Endothelial cell (in vitro differentiated cells): ENCODE results near the gene CHRD. TPM values are rescaled to one million over a fixed set of nuclear protein-coding genes. Genes with fewer than 3 reads are reported as not detected.

Experiments used
- DNase-seq: peaks from one replicate; pipeline ENCODE4 v3.0.0; 2021; ENCODE audit warnings: low spot score
- H3K27ac Mint-ChIP-seq: one replicate; pipeline ENCODE4 v1.8.0; 2021; ENCODE audit warnings: mixed read lengths, inconsistent platforms; ENCODE audit not compliant: unreplicated experiment
- H3K27me3 Mint-ChIP-seq: one replicate; pipeline ENCODE4 v1.8.0; 2021; ENCODE audit warnings: mild to moderate bottlenecking, moderate library complexity, mixed read lengths, inconsistent platforms; ENCODE audit not compliant: unreplicated experiment
- H3K36me3 Mint-ChIP-seq: one replicate; pipeline ENCODE4 v1.8.0; 2021; ENCODE audit warnings: mild to moderate bottlenecking, low read depth, mixed read lengths, inconsistent platforms; ENCODE audit not compliant: unreplicated experiment
- H3K4me1 Mint-ChIP-seq: one replicate; pipeline ENCODE4 v1.8.0; 2021; ENCODE audit warnings: mild to moderate bottlenecking, mixed read lengths, inconsistent platforms; ENCODE audit not compliant: unreplicated experiment
- H3K4me3 Mint-ChIP-seq: one replicate; pipeline ENCODE4 v1.8.0; 2021; ENCODE audit warnings: mild to moderate bottlenecking, mixed read lengths, inconsistent platforms; ENCODE audit not compliant: unreplicated experiment
- H3K9me3 Mint-ChIP-seq: one replicate; pipeline ENCODE4 v1.8.0; 2021; ENCODE audit warnings: mixed read lengths, inconsistent platforms; ENCODE audit not compliant: unreplicated experiment
- total RNA-seq: library from RNA; stranded (reverse); fragmentation: NEBNext Ultra II Directional; extraction: Animal tissue kit (Norgen Biotek cat#: 25700); gene quantifications from one replicate; pipeline ENCODE4 v1.2.1, GENCODE V29; 2021; ENCODE audit not compliant: unreplicated experiment
- TF ChIP-seq, protein P1 (sequence below): fragments of 200-600 bp; sonication (generic); IDR thresholded peaks from one replicate; pipeline ENCODE4 v1.5.0; 2021; ENCODE audit warnings: antibody characterized with exemption; ENCODE audit not compliant: unreplicated experiment

Gene CHRD
- total RNA-seq, 1 donor from 2014 or later, result 2.4 TPM

DNA sequence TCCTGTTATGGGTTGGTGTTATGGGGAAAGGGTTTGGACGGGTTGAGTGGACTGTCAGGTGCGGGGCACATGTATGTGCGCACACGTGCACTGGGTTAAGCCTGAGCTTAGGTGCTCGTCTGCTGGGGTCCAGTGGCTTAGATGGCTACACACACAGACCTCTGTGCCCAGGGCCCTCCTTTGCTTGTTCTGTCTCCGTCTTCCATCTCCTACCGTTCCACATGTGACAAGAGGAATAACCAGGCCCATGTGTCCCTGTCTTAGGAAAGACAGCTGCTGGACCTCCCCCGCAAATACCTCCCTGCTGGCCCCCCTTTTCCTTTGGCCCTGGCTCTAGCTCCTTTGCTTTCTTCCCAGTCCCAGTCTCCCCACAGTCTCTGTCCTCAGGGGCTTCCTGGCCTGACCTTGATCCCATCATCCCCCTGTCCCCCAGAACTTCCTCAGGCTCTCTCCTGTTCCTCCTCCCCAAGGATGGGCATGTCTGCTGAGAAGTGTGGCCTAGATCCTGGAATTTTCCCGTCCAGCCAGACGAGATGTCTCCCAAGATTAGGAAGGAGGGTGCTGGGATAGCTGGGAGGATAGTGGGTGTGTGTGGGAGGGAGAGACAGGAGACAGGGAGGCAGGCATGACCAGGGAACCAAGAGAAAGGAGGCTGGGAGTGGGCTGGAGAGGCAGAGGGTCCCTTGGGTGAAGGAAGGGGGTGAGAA is 1.1 kb upstream of the CHRD start:
- no peaks in the 10 kb centered on the region for H3K9me3 Mint-ChIP-seq
- no peaks in the 10 kb centered on the region for H3K36me3 Mint-ChIP-seq
- peak overlapping the region; percentile 36 for H3K27ac Mint-ChIP-seq
- TF ChIP-seq, protein P1, sequence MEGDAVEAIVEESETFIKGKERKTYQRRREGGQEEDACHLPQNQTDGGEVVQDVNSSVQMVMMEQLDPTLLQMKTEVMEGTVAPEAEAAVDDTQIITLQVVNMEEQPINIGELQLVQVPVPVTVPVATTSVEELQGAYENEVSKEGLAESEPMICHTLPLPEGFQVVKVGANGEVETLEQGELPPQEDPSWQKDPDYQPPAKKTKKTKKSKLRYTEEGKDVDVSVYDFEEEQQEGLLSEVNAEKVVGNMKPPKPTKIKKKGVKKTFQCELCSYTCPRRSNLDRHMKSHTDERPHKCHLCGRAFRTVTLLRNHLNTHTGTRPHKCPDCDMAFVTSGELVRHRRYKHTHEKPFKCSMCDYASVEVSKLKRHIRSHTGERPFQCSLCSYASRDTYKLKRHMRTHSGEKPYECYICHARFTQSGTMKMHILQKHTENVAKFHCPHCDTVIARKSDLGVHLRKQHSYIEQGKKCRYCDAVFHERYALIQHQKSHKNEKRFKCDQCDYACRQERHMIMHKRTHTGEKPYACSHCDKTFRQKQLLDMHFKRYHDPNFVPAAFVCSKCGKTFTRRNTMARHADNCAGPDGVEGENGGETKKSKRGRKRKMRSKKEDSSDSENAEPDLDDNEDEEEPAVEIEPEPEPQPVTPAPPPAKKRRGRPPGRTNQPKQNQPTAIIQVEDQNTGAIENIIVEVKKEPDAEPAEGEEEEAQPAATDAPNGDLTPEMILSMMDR, result no peak
- H3K4me1 Mint-ChIP-seq, result peaks cover 20% of the 10 kb centered on the region
- H3K4me3 Mint-ChIP-seq, result peak overlapping the region; percentile 84
- H3K27me3 Mint-ChIP-seq, result peaks cover 24% of the 10 kb centered on the region
- no peak for DNase-seq

DNA sequence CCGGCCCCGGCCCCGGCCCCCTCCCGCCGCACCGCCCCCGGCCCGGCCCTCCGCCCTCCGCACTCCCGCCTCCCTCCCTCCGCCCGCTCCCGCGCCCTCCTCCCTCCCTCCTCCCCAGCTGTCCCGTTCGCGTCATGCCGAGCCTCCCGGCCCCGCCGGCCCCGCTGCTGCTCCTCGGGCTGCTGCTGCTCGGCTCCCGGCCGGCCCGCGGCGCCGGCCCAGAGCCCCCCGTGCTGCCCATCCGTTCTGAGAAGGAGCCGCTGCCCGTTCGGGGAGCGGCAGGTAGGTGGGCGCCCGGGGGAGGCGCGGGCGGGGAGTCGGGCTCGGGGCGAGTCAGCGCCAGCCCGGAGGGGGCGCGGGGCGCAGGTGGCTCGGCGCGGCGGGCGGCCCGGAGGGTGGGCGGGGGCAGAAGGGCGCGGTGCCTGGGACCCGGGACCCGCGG is 352 bp downstream of the CHRD start:
- Mint-ChIP-seq H3K4me1 (peaks cover 20% of the 10 kb centered on the region), H3K36me3 (no peaks in the 10 kb centered on the region), H3K9me3 (no peaks in the 10 kb centered on the region), H3K4me3 (no peak overlapping the region), H3K27ac (no peak overlapping the region), H3K27me3 (peaks cover 25% of the 10 kb centered on the region)
- TF ChIP-seq, protein P1, result no peak
- DNase-seq, result peak; percentile 49

DNA sequence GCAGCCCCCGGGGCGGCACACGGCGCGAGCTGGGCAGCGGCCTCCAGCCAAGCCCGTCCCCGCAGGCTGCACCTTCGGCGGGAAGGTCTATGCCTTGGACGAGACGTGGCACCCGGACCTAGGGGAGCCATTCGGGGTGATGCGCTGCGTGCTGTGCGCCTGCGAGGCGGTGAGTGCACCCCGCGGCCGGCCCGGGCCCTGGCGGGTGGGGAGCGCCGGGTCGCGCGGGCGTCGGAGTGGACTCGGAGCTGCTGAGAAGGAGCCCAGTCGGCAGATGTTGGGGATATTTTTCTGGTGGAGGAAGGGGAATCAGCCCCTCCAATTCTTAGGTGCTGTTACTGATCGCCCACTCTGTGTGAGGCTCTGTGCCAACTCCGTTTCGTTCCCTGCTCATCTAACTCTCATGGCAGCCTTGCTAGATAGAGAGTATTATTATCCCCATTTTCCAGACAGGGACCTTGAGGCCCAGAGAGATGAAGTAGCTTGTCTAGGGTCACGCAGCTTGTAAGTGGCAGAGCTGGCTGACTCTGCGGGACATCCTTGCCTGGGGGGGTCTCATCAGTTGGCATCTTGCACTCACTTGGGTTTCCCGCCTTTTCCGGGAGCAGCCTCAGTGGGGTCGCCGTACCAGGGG is 890 bp downstream of the CHRD start:
- Mint-ChIP-seq H3K9me3 (no peaks in the 10 kb centered on the region), H3K4me3 (peak overlapping the region; percentile 59), H3K4me1 (peaks cover 20% of the 10 kb centered on the region), H3K27ac (no peak overlapping the region), H3K27me3 (peaks cover 27% of the 10 kb centered on the region), H3K36me3 (no peaks in the 10 kb centered on the region)
- no peak for DNase-seq
- TF ChIP-seq, protein P1, result no peak

DNA sequence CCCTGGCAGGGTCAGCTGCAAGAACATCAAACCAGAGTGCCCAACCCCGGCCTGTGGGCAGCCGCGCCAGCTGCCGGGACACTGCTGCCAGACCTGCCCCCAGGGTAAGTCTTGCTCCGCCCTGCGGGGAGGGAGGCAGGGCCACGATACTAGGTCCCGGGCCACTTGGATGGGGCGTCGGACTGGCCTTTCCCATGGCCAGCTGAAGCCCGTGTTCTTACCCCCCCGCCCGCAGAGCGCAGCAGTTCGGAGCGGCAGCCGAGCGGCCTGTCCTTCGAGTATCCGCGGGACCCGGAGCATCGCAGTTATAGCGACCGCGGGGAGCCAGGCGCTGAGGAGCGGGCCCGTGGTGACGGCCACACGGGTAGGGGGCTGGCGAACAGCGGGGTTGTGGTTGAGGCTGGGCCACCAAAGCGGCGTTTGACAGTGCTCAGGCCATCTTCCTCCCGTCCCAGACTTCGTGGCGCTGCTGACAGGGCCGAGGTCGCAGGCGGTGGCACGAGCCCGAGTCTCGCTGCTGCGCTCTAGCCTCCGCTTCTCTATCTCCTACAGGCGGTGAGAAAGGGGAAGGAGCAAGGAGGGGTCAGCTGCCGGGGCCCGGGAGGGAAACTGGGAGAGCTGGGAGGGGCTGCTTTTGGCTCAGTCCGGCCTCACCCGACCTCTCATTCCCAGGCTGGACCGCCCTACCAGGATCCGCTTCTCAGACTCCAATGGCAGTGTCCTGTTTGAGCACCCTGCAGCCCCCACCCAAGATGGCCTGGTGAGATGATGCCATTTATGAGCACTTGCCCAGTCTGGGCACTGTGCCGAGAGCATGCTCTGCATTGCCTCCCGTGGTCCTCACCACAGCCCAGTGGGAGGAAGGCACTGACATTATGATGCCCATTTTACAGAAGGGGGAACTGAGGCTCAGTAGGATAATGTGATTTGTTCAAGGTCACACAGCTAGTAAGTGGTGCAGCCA is 1.7 kb downstream of the CHRD start:
- TF ChIP-seq, protein P1, result no peak
- Mint-ChIP-seq H3K4me3 (no peak overlapping the region), H3K27me3 (peaks cover 26% of the 10 kb centered on the region), H3K4me1 (peaks cover 20% of the 10 kb centered on the region), H3K9me3 (no peaks in the 10 kb centered on the region), H3K36me3 (no peaks in the 10 kb centered on the region), H3K27ac (no peak overlapping the region)
- no peak for DNase-seq
